MM.1S (cell line): ENCODE data around the gene ATP8B4.

ENCODE experiments used
- DNase-seq: peaks from one replicate; pipeline ENCODE4 v3.0.0-alpha.2; 2015
- H2AFZ ChIP-seq: fragments of 300-600 bp; sonication (generic); 2 replicates; pipeline ENCODE4 v1.6.0; 2016; ENCODE audit warnings: antibody characterized with exemption, low read length
- H3F3A ChIP-seq: fragments of 300-600 bp; sonication (generic); 2 replicates; pipeline ENCODE4 v1.6.1; 2016; ENCODE audit warnings: mild to moderate bottlenecking, antibody characterized with exemption, low read length, moderate library complexity, mixed read lengths; ENCODE audit not compliant: insufficient read depth
- H3K27ac ChIP-seq: fragments of 300-600 bp; sonication (generic); 2 replicates; pipeline ENCODE4 v1.5.1; 2016; ENCODE audit warnings: mild to moderate bottlenecking, low read length
- H3K27me3 ChIP-seq: fragments of 300-600 bp; sonication (generic); replicated peaks from 2 replicates; pipeline ENCODE4 v1.6.0; 2016; ENCODE audit warnings: low read length; ENCODE audit not compliant: insufficient read depth
- H3K36me3 ChIP-seq: fragments of 300-600 bp; sonication (generic); replicated peaks from 2 replicates; pipeline ENCODE4 v1.6.1; 2016; ENCODE audit warnings: mild to moderate bottlenecking, low read length, mixed read lengths; ENCODE audit not compliant: insufficient read depth
- H3K4me1 ChIP-seq: fragments of 300-600 bp; sonication (generic); 2 replicates; pipeline ENCODE4 v1.6.1; 2016; ENCODE audit warnings: low read length, mixed read lengths
- H3K4me2 ChIP-seq: fragments of 300-600 bp; sonication (generic); 2 replicates; pipeline ENCODE4 v1.6.0; 2016; ENCODE audit warnings: low read depth, low read length
- H3K4me3 ChIP-seq: fragments of 300-600 bp; sonication (generic); 2 replicates; pipeline ENCODE4 v1.5.1; 2016; ENCODE audit warnings: low read length, mixed read lengths
- H3K79me2 ChIP-seq: fragments of 300-600 bp; sonication (generic); 2 replicates; pipeline ENCODE4 v1.6.1; 2016; ENCODE audit warnings: mixed run types, low read length, mixed read lengths
- H3K9ac ChIP-seq: fragments of 300-600 bp; sonication (generic); 2 replicates; pipeline ENCODE4 v1.6.1; 2016; ENCODE audit warnings: low read length, mixed read lengths
- H3K9me2 ChIP-seq: fragments of 300-600 bp; sonication (generic); replicated peaks from 2 replicates; pipeline ENCODE4 v1.6.1; 2016; ENCODE audit warnings: mild to moderate bottlenecking, low read length, mixed read lengths; ENCODE audit not compliant: insufficient read depth
- H3K9me3 ChIP-seq: fragments of 300-600 bp; sonication (generic); replicated peaks from 2 replicates; pipeline ENCODE4 v1.6.1; 2016; ENCODE audit warnings: mild to moderate bottlenecking, low read length, mixed read lengths; ENCODE audit not compliant: insufficient read depth
- H4K20me1 ChIP-seq: fragments of 300-600 bp; sonication (generic); 2 replicates; pipeline ENCODE4 v1.6.1; 2016; ENCODE audit warnings: mild to moderate bottlenecking, low read length, moderate library complexity, mixed read lengths; ENCODE audit not compliant: insufficient read depth
- EZH2 ChIP-seq: fragments of 300-600 bp; sonication (generic); optimal IDR thresholded peaks from 2 replicates; pipeline ENCODE3; 2017; ENCODE audit warnings: low read depth, mild to moderate bottlenecking, antibody characterized with exemption, low read length, mixed read lengths
- EZH2phosphoT487 ChIP-seq: fragments of 300-600 bp; sonication (generic); IDR thresholded peaks from 2 replicates; pipeline ENCODE4 v1.6.1; 2018; ENCODE audit warnings: antibody characterized with exemption, low read length
- TF ChIP-seq, protein P1 (sequence below): fragments of 300-600 bp; sonication (generic); IDR thresholded peaks from 2 replicates; pipeline ENCODE4 v1.5.1; 2016; ENCODE audit warnings: antibody characterized with exemption, low read length, mixed read lengths

Gene ATP8B4

DNA sequence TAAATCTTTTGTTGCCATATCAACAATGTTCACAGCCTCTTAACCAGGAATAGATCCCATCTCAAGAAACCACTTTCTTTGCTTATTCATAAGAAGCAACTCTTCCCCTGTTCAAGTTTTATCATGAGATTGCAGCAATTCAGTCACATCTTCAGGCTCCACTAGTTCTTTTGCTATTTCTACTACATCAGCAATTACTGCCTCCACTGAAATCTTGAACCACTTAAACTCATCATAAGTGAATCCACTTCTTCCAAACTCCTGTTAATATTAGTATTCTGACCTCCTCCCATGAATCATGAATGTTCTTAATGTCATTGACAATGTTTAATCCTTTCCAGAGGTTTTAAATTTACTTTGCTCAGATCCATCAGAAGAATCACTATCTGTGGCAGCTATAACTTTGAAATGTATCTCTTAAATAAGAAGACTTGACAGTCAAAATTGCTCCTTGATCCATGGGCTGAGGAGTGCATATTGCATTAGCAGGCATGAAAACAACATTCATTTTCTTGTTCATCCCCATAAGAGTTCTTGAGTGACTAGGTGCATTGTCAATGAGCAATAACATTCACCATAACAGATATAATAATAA, 292.3 kb downstream of the ATP8B4 start:
- H3K4me3 ChIP-seq: no peak overlapping the region
- no peaks in the 10 kb centered on the region for H3K27me3 ChIP-seq
- H3K9ac ChIP-seq: no peak overlapping the region
- H3K4me2 ChIP-seq: no peak overlapping the region
- H3K9me3 ChIP-seq: no peaks in the 10 kb centered on the region
- no peaks in the 10 kb centered on the region for H3K9me2 ChIP-seq
- no peaks in the 10 kb centered on the region for H3K4me1 ChIP-seq
- TF ChIP-seq, protein P1, sequence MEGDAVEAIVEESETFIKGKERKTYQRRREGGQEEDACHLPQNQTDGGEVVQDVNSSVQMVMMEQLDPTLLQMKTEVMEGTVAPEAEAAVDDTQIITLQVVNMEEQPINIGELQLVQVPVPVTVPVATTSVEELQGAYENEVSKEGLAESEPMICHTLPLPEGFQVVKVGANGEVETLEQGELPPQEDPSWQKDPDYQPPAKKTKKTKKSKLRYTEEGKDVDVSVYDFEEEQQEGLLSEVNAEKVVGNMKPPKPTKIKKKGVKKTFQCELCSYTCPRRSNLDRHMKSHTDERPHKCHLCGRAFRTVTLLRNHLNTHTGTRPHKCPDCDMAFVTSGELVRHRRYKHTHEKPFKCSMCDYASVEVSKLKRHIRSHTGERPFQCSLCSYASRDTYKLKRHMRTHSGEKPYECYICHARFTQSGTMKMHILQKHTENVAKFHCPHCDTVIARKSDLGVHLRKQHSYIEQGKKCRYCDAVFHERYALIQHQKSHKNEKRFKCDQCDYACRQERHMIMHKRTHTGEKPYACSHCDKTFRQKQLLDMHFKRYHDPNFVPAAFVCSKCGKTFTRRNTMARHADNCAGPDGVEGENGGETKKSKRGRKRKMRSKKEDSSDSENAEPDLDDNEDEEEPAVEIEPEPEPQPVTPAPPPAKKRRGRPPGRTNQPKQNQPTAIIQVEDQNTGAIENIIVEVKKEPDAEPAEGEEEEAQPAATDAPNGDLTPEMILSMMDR: no peak
- TF ChIP-seq EZH2 (no peak), EZH2phosphoT487 (no peak)
- H3K36me3 ChIP-seq: no peaks in the 10 kb centered on the region
- H2AFZ ChIP-seq: no peak overlapping the region
- H4K20me1 ChIP-seq: no peaks in the 10 kb centered on the region
- no peaks in the 10 kb centered on the region for H3K79me2 ChIP-seq
- H3F3A ChIP-seq: no peaks in the 10 kb centered on the region
- no peak overlapping the region for H3K27ac ChIP-seq
- DNase-seq: no peak

DNA sequence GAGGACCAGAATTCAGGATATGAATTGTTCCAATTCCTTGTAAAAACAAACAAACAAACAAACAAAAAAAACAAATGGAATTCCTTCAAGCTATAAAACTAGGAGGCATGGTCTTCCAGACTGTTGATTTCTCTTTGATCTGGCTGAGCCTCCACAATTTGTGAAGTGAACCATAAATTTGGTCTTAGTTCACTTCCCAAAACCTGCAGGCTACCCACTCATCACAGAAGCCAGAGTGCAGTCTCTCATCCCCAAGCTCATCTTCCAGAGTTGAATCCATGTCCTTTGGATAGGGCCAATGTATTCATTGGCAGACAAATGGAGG, 294.3 kb downstream of the ATP8B4 start:
- Histone ChIP-seq H3K4me1 (no peaks in the 10 kb centered on the region), H3K36me3 (no peaks in the 10 kb centered on the region), H4K20me1 (no peaks in the 10 kb centered on the region), H3K9ac (no peak overlapping the region), H3K27me3 (no peaks in the 10 kb centered on the region), H3F3A (no peaks in the 10 kb centered on the region), H3K4me3 (no peak overlapping the region), H3K4me2 (no peak overlapping the region), H3K27ac (no peak overlapping the region), H3K9me2 (no peaks in the 10 kb centered on the region), H3K79me2 (no peaks in the 10 kb centered on the region), H3K9me3 (no peaks in the 10 kb centered on the region), H2AFZ (no peak overlapping the region)
- TF ChIP-seq EZH2 (no peak), EZH2phosphoT487 (no peak)
- TF ChIP-seq, protein P1: no peak
- no peak for DNase-seq

DNA sequence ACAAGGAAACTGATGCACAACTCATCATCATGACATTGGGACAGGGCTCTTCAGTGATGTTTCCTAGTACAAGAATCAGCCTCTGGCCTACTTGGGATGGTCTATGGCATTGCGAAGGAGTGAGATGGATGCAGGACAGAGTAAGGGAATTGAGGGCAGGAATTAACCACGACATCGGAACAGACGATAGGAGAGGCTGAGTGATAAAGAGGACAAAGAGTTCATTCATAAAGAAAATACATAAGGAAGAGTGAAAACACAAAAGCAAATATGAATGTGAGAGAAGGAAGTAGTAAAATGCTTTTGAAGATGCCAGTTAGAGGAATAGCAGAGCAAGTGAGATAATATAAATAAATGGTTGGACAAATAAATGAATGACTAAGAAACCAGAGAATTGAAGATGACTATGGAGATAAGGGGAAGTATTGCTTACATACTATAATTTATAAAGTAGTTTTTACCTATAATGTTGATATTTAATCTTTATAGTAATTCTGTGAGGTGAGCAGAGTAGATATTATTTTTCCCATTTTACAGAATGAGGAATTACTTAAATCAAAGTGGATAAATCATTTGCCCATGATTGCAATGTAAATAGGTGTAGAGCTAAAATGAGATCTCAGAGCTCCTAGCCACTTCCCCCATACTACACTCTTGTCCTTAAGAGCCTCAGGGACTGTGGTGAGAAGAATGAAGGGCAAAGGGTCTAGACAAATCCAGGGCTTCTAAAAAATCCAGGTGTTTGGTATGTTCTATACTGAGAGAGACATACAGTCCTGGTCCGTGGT, 294.9 kb downstream of the ATP8B4 start:
- Histone ChIP-seq H3F3A (no peaks in the 10 kb centered on the region), H3K27ac (no peak overlapping the region), H2AFZ (no peak overlapping the region)

More for the DNA sequence above, 294.9 kb downstream of the ATP8B4 start:
- H3K27me3 ChIP-seq: no peaks in the 10 kb centered on the region
- H3K4me1 ChIP-seq: no peaks in the 10 kb centered on the region
- no peaks in the 10 kb centered on the region for H3K9me2 ChIP-seq
- H3K4me2 ChIP-seq: no peak overlapping the region
- TF ChIP-seq EZH2 (no peak), EZH2phosphoT487 (no peak)
- TF ChIP-seq, protein P1: no peak
- no peak overlapping the region for H3K4me3 ChIP-seq
- H3K36me3 ChIP-seq: no peaks in the 10 kb centered on the region
- H3K9me3 ChIP-seq: no peaks in the 10 kb centered on the region
- no peaks in the 10 kb centered on the region for H4K20me1 ChIP-seq
- no peaks in the 10 kb centered on the region for H3K79me2 ChIP-seq
- no peak overlapping the region for H3K9ac ChIP-seq
- no peak for DNase-seq
